HFFc6 (cell line): ENCODE results near the gene ATF7IP. TPM values are rescaled to one million over a fixed set of nuclear protein-coding genes. Genes with fewer than 3 reads are reported as not detected.
A peak's percentile ranks its signal among the peaks of the same experiment; 100 is the strongest.
"Not testable (repeated sequence)": the region's sequence is repeated elsewhere in the genome, so short reads cannot be mapped to it uniquely, and the experiment has no call there.

ENCODE experiments used
- DNase-seq: peaks from one replicate; pipeline ENCODE4 v3.0.0-alpha.2; 2018
- H3K27ac Mint-ChIP-seq: 2 replicates; pipeline ENCODE4 v1.8.0; 2020; ENCODE audit warnings: mild to moderate bottlenecking, mixed read lengths
- H3K27me3 Mint-ChIP-seq: 2 replicates; pipeline ENCODE4 v1.8.0; 2021; ENCODE audit warnings: mild to moderate bottlenecking, moderate library complexity, mixed read lengths; ENCODE audit not compliant: insufficient read depth
- H3K36me3 Mint-ChIP-seq: 2 replicates; pipeline ENCODE4 v1.8.0; 2021; ENCODE audit warnings: low read depth, mixed read lengths
- H3K4me1 Mint-ChIP-seq: 2 replicates; pipeline ENCODE4 v1.8.0; 2020; ENCODE audit warnings: low read depth, mixed read lengths
- H3K4me3 Mint-ChIP-seq: 2 replicates; pipeline ENCODE4 v1.8.0; 2020; ENCODE audit warnings: mild to moderate bottlenecking, moderate library complexity, mixed read lengths
- H3K9me3 Mint-ChIP-seq: 2 replicates; pipeline ENCODE4 v1.8.0; 2020; ENCODE audit warnings: mild to moderate bottlenecking, mixed read lengths
- total RNA-seq, 6 experiments: library from RNA; stranded (reverse); fragmentation: NEBNext Ultra II Directional; extraction: Animal tissue kit (Norgen Biotek cat#: 25700); gene quantifications; 2 replicates in 1 of 6; 3 replicates in 5 of 6; pipeline ENCODE4 v1.2.3, GENCODE V29; 2021
- TF ChIP-seq, protein P1 (sequence below): fragments of 200-600 bp; sonication (generic); IDR thresholded peaks from 2 replicates; pipeline ENCODE4 v1.5.0; 2021; ENCODE audit warnings: antibody characterized with exemption, mild to moderate bottlenecking

ATF7IP gene
- total RNA-seq, 6 experiments from 2014 or later = 38.3 to 47.3 (median 41.7) TPM

DNA sequence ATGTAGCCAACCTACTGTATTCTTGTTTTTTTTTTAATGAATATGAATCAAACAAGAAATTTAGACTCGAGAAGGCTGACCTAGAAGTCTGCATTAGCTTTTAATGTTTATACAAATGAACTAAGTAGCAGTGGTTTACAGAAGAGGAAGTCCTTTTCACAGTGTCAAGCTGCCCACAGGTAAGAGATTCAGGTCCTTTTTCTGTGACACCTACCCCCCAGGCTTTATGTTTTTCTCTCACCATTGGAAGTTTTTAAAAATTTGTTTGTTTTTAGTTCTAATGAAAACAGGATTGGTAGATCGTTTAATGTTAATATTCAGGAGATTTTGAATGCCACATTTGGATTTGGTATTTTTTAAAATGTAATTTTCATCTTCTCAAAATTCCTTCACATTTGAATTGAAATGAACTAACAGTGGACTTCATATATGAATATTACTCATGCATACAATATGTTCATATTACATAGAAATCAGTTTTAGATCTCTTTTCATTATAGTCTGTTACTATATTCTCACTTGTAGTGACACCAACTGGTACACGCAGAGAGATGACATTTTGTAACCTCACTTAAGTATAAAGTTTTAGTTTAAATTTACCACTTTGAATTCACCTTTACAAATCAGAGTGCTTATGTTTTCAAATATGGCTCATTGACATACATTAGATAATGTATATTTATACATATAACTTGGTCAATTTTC lies 29.7 kb downstream of the ATF7IP start:
- Mint-ChIP-seq H3K4me1 (peaks cover 76% of the 10 kb centered on the region), H3K36me3 (peaks cover 17% of the 10 kb centered on the region), H3K9me3 (no peaks in the 10 kb centered on the region; the same call in 1 of the 2 replicates), H3K27me3 (peaks cover 5% of the 10 kb centered on the region), H3K27ac (peak overlapping the region; percentile 19; the same call in 1 of the 2 replicates), H3K4me3 (peak overlapping the region; percentile 19; the same call in 1 of the 2 replicates)
- DNase-seq = no peak
- TF ChIP-seq, protein P1, sequence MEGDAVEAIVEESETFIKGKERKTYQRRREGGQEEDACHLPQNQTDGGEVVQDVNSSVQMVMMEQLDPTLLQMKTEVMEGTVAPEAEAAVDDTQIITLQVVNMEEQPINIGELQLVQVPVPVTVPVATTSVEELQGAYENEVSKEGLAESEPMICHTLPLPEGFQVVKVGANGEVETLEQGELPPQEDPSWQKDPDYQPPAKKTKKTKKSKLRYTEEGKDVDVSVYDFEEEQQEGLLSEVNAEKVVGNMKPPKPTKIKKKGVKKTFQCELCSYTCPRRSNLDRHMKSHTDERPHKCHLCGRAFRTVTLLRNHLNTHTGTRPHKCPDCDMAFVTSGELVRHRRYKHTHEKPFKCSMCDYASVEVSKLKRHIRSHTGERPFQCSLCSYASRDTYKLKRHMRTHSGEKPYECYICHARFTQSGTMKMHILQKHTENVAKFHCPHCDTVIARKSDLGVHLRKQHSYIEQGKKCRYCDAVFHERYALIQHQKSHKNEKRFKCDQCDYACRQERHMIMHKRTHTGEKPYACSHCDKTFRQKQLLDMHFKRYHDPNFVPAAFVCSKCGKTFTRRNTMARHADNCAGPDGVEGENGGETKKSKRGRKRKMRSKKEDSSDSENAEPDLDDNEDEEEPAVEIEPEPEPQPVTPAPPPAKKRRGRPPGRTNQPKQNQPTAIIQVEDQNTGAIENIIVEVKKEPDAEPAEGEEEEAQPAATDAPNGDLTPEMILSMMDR = no peak

GRCh38 chr12:14396071-14396470 lies 30.6 kb downstream of the ATF7IP start:
- H3K27me3 Mint-ChIP-seq = peaks cover 5% of the 10 kb centered on the region
- H3K4me1 Mint-ChIP-seq = peaks cover 80% of the 10 kb centered on the region
- TF ChIP-seq, protein P1 = no peak
- peaks cover 18% of the 10 kb centered on the region for H3K36me3 Mint-ChIP-seq
- no peak for DNase-seq
- no peak overlapping the region; the same call in 1 of the 2 replicates for H3K27ac Mint-ChIP-seq
- no peaks in the 10 kb centered on the region; the same call in 1 of the 2 replicates for H3K9me3 Mint-ChIP-seq
- peak overlapping the region; percentile 27; the same call in 1 of the 2 replicates for H3K4me3 Mint-ChIP-seq

DNA sequence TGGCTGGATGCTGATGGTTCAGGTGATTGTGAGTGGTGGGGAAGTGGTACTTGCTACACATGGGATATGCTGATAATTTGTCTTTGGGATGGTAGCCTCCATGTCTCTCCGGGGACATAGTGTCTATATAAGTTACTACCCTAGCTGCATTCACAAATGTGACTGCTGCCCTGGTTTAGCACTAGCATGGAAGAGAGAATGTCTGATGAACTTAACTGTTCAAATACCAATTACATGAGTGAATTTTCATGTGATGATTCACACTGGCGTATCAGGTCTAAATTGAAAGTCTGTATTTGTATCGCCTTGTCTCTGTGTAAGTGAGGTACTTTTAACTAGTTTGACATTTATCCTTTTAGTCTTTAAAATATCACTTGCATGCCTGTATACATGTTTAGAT lies 34.4 kb downstream of the ATF7IP start:
- Mint-ChIP-seq H3K4me1 (peaks cover 82% of the 10 kb centered on the region), H3K27ac (peak overlapping the region; percentile 81), H3K9me3 (no peaks in the 10 kb centered on the region; the same call in 1 of the 2 replicates), H3K27me3 (peaks cover 5% of the 10 kb centered on the region), H3K4me3 (peak overlapping the region; percentile 84), H3K36me3 (peaks cover 16% of the 10 kb centered on the region)
- peak; percentile 58 for DNase-seq
- TF ChIP-seq, protein P1 = no peak

DNA sequence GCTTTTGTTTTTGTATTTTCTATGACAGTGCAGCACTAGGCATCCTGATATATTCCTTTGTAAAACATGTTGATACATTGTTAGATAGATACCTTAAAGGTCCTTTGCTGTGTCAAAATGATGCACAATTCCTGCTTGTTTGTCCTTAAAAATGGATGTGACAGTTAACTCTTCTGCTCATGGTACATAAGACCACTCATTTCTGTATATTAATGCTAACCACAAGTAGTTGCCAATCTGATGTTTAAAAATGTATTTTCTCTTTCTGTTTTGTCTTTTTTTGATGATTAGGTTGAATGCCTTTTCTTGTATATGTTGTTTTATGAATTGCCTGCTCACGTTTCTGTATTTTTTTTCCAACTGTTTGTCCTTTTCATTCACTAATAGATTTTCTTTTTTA lies 35.1 kb downstream of the ATF7IP start:
- H3K36me3 Mint-ChIP-seq = peaks cover 12% of the 10 kb centered on the region; the same call in 1 of the 2 replicates
- peak overlapping the region; percentile 81 for H3K27ac Mint-ChIP-seq
- H3K27me3 Mint-ChIP-seq = peaks cover 5% of the 10 kb centered on the region
- no peaks in the 10 kb centered on the region; the same call in 1 of the 2 replicates for H3K9me3 Mint-ChIP-seq
- no peak for DNase-seq
- peaks cover 80% of the 10 kb centered on the region for H3K4me1 Mint-ChIP-seq
- peak overlapping the region; percentile 84 for H3K4me3 Mint-ChIP-seq
- TF ChIP-seq, protein P1 = no peak

GRCh38 chr12:14401267-14401666 lies 35.8 kb downstream of the ATF7IP start:
- Mint-ChIP-seq H3K27ac (peak overlapping the region; percentile 81), H3K36me3 (peaks cover 12% of the 10 kb centered on the region; the same call in 1 of the 2 replicates), H3K4me1 (peaks cover 76% of the 10 kb centered on the region)
- DNase-seq, H3K27me3 Mint-ChIP-seq, H3K9me3 Mint-ChIP-seq, H3K4me3 Mint-ChIP-seq: not testable (repeated sequence)

DNA sequence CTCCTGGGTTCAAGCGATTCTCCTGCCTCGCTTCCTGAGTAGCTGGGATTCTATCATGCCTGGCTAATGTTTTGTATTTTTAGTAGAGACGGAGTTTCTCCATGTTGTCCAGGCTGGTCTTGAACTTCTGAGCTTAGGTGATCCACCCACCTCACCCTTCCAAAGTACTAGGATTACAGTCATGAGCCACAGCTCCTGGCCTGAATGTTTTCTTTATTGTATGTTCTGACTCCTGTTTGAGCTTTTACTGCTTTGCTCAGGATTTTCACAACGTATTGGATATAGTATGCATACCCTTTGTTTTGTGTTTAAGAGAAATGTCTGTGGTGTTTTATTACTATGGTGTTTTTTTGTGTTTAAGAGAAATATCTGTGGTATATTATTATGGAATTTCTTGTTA lies 37.2 kb downstream of the ATF7IP start:
- TF ChIP-seq, protein P1 = no peak

More for the DNA sequence above, 37.2 kb downstream of the ATF7IP start:
- DNase-seq = no peak
- no peaks in the 10 kb centered on the region; the same call in 1 of the 2 replicates for H3K9me3 Mint-ChIP-seq
- peak overlapping the region; percentile 85 for H3K27ac Mint-ChIP-seq
- H3K36me3 Mint-ChIP-seq = peaks cover 6% of the 10 kb centered on the region; the same call in 1 of the 2 replicates
- H3K4me3 Mint-ChIP-seq = no peak overlapping the region; the same call in 1 of the 2 replicates
- H3K27me3 Mint-ChIP-seq = peaks cover 5% of the 10 kb centered on the region
- peaks cover 67% of the 10 kb centered on the region for H3K4me1 Mint-ChIP-seq
